Small intestine (tissue), 7 donors: Measurements from ENCODE around the gene KLF15. TPM values are rescaled to one million over a fixed set of nuclear protein-coding genes. Genes with fewer than 3 reads are reported as not detected.

Experiments
- DNase-seq, 2 donors: peaks; one replicate each; pipeline versions ENCODE4 v3.0.0 to v3.0.0-alpha.2; 2013
- FAIRE-seq: peaks from 2 replicates; lab custom pipeline; 2012; peaks lifted over from hg19 to GRCh38; lab: Jason Lieb, UNC
- H3K27ac ChIP-seq, 3 donors: one replicate each; pipeline ENCODE4 v1.5.1; 2013; ENCODE audit warnings: low read length in 2 of 3, mild to moderate bottlenecking in 2 of 3, control low read depth in 1 of 3, inconsistent platforms in 1 of 3, low read depth in 1 of 3, moderate library complexity in 1 of 3
- H3K27me3 ChIP-seq, 3 donors: one replicate each; pipeline ENCODE4 v1.6.1; 2013; ENCODE audit warnings: low read length in 3 of 3, inconsistent platforms in 1 of 3; ENCODE audit not compliant: control insufficient read depth in 3 of 3, insufficient read depth in 3 of 3
- H3K36me3 ChIP-seq, 3 donors: one replicate each; pipeline ENCODE4 v1.6.1; 2013; ENCODE audit warnings: low read length in 3 of 3, inconsistent platforms in 1 of 3, low read depth in 1 of 3, mild to moderate bottlenecking in 1 of 3, moderate library complexity in 1 of 3; ENCODE audit not compliant: control insufficient read depth in 3 of 3, insufficient read depth in 2 of 3
- H3K4me1 ChIP-seq, 3 donors: one replicate each; pipeline ENCODE4 v1.6.1; 2013; ENCODE audit warnings: low read length in 2 of 3, inconsistent platforms in 1 of 3, low read depth in 1 of 3, mild to moderate bottlenecking in 1 of 3, moderate library complexity in 1 of 3; ENCODE audit not compliant: control insufficient read depth in 3 of 3, insufficient read depth in 2 of 3
- H3K4me3 ChIP-seq, 3 donors: one replicate each; pipeline ENCODE4 v1.5.1; 2013; ENCODE audit warnings: low read length in 3 of 3, control low read depth in 1 of 3, inconsistent platforms in 1 of 3, low read depth in 1 of 3, mild to moderate bottlenecking in 1 of 3, moderate library complexity in 1 of 3
- H3K9me3 ChIP-seq, 2 donors: one replicate each; pipeline ENCODE4 v1.6.1; 2013; ENCODE audit warnings: low read depth in 1 of 2, low read length in 1 of 2; ENCODE audit not compliant: control insufficient read depth in 2 of 2, insufficient read depth in 1 of 2
- WGBS, 3 donors: extraction: QIAGEN DNeasy Blood & Tissue Kit; methylation state at CpG; one replicate each; pipeline ENCODE4 v1.1.7; 2013; 5-methylcytosine and 5-hydroxymethylcytosine counted together
- polyA plus RNA-seq, 4 donors: library from polyadenylated mRNA; stranded (reverse) in 3 of 4; unstranded in 1 of 4; fragments of 200-250 nt in 3 of 4; fragments of 120-200 nt in 1 of 4; gene quantifications; one replicate each; pipeline versions ENCODE4 v1.2.1 to v1.2.3, GENCODE V29; 2013
- donor health status: healthy with polysubstance abuse.
- donor health status: control.
- donor health status: control.
- donor health status: Bipolar disorder and iron deficiency.
- donor health status: healthy.

KLF15 gene
- polyA plus RNA-seq, 4 donors = 0.45 to 9.7 (median 2.0) TPM

DNA sequence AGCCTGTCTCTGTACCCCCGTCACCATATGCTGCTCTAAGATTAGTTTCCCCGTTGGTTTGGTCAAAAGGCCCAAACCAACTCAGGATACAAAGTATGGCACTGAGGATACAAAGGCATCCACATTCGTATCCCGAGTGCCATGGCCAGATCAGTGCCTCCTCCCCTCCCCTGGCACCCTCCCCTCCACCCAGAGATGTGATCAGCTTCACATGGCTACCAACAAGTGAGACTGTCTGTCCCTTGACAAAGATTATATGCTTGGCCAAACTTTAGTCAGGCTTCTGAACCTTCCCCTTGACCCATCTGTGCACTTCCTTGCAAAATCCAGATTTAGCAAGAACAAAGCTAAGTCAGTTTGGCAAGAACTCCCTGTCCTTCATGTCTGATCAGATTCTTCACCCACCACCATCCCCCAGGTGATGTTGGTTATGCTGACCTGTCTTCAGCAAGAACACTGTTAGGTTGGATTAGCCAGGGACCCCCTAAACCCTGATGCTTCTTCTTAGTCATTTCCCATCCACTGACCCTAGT lies 61.7 kb downstream of the KLF15 start:
- Histone ChIP-seq H3K36me3 (no peaks in the 10 kb centered on the region), H3K27ac (no peak overlapping the region), H3K9me3 (no peaks in the 10 kb centered on the region), H3K27me3 (peaks cover 0 to 21% (median 4%) of the 10 kb centered on the region in 3 donors), H3K4me1 (no peaks in the 10 kb centered on the region), H3K4me3 (no peak overlapping the region)
- FAIRE-seq (no peak), DNase-seq (no peak)
- 79 to 91% (median 91%) methylated on average over 4 of the region's 4 CpGs for WGBS, 3 donors

DNA sequence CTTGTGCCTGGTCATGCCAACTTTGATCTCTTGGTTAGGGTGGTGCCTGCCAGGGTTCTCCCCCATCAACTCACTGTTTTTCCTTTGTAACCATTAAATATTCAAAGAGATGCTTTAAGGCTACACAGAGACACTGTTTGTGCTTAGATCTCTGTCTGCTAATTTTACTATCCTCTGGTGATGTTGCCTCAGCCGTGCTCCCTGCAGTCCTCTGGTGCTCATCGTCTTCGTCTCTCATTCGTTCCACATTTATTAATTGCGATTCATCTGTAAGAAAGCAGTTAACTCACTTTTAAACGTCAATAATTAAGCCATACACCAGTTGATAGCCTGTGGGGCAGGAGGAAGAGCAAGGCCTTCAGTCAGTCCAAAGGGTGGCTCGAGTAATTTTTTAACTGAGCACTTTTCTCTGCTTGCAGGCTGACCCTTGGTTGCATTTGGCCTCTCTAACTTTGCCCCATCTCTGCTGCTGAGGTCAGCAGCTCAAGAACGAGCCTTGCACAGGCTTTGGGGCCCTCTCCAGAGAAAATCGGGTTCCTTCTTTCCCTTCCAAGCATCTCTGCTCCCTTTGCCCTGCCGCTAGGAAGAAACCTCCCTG lies 62.9 kb downstream of the KLF15 start:
- H3K27me3 ChIP-seq = peaks cover 0 to 30% (median 4%) of the 10 kb centered on the region in 3 donors
- DNase-seq = peak in 1 of 2 donors; percentile 16
- no peak overlapping the region for H3K4me3 ChIP-seq
- H3K27ac ChIP-seq = no peak overlapping the region
- FAIRE-seq = no peak
- WGBS, 3 donors = 58 to 71% (median 66%) methylated on average over 10 of the region's 10 CpGs
- H3K4me1 ChIP-seq = no peaks in the 10 kb centered on the region
- no peaks in the 10 kb centered on the region for H3K36me3 ChIP-seq
- H3K9me3 ChIP-seq = no peaks in the 10 kb centered on the region

DNA sequence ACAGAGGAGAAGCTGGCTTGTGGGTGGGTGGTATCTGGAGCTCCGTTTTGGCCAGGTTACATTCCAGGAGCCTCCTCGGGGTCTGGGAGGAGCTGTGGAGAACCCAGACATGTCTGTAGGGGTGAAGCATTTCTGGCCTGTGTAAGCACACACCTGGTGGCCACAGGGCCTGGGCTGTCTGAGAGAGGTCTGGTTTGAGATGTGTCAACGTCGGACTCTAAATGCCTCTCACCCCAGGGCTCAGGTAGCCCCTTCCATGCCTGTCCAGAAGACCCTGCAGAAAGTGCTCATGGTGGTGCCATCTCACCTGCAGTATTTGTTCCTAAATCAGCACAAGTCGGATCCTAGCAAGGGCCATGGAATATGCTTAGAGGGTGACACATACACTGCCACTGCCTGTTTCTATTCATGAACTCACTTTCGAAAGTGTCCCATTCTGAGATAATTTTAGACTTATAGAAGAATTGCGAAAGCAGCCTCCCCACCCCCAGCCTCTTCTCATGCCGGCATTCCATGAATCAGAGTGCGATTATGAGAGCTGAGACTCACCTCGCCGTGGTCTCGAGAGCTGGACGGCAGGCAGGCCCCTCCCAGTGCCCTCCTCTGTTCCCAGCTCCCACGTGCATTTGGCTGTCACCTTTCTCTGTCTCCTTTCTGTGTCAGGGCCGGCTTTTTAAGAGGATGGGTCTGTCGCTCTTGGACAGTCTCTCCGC lies 63.7 kb downstream of the KLF15 start:
- no peaks in the 10 kb centered on the region for H3K4me1 ChIP-seq

More for the DNA sequence above, 63.7 kb downstream of the KLF15 start:
- Histone ChIP-seq H3K4me3 (no peak overlapping the region), H3K36me3 (no peaks in the 10 kb centered on the region), H3K27ac (no peak overlapping the region), H3K9me3 (no peaks in the 10 kb centered on the region), H3K27me3 (peaks cover 0 to 34% (median 4%) of the 10 kb centered on the region in 3 donors)
- DNase-seq (peak in 1 of 2 donors; percentile 8), FAIRE-seq (no peak)
- WGBS, 3 donors = 70 to 77% (median 70%) methylated on average over 17 of the region's 17 CpGs

Other genes starting within 250 kb of the KLF15 start
- 10 to 100 TPM in 1 of 4 donors, 1 to 10 TPM in 1, under 1 TPM in 2; 0.27 to 58.7 (median 2.5) TPM for gene ALDH1L1, start 176.8 kb downstream of the KLF15 start, polyA plus RNA-seq
- under 1 TPM in 1 of 4 donors, not detected in 3; 0.53 TPM for gene CFAP100, start 37.5 kb upstream of the KLF15 start, polyA plus RNA-seq
- gene ZXDC, start 118.5 kb upstream of the KLF15 start, polyA plus RNA-seq = 10 to 100 TPM in 3 of 4 donors, 1 to 10 TPM in 1; 10.0 to 35.9 (median 13.3) TPM
- gene UROC1, start 160.4 kb upstream of the KLF15 start, polyA plus RNA-seq = under 1 TPM in 2 of 4 donors, not detected in 2; 0.07 to 0.27 TPM
- 10 to 100 TPM in 1 of 4 donors, 1 to 10 TPM in 1, under 1 TPM in 2; 0.21 to 95.9 (median 1.4) TPM for gene CHST13, start 166.7 kb upstream of the KLF15 start, polyA plus RNA-seq
- gene C3orf22, start 201.5 kb upstream of the KLF15 start, polyA plus RNA-seq = under 1 TPM in 1 of 4 donors, not detected in 3; 0.78 TPM